Cerebellar cortex (tissue), 1 donor: ENCODE measurements around the gene PUSL1.

Source experiments
- DNase-seq: peaks from one replicate; pipeline ENCODE4 v3.0.0-alpha.2; 2015; ENCODE audit warnings: low spot score

The PUSL1 gene

GRCh38 chr1:1279028-1279427 lies 29.4 kb upstream of the PUSL1 start:
- no peak for DNase-seq

GRCh38 chr1:1280782-1281481 lies 27.5 kb upstream of the PUSL1 start:
- DNase-seq, result no peak

GRCh38 chr1:1281533-1282321 lies 26.7 kb upstream of the PUSL1 start:
- peak; percentile 44 for DNase-seq

- no peak for DNase-seq
Measured at GRCh38 chr1:1282998-1283397, 25.4 kb upstream of the PUSL1 start.

- DNase-seq, result peak; percentile 11
Measured at GRCh38 chr1:1283821-1284220, 24.6 kb upstream of the PUSL1 start.

GRCh38 chr1:1284221-1285101 lies 23.9 kb upstream of the PUSL1 start:
- DNase-seq, result no peak

GRCh38 chr1:1285102-1285571 lies 23.3 kb upstream of the PUSL1 start:
- DNase-seq, result no peak

- DNase-seq, result no peak
Measured at GRCh38 chr1:1285611-1286311, 22.6 kb upstream of the PUSL1 start.

- no peak for DNase-seq
Measured at GRCh38 chr1:1286313-1287261, 21.8 kb upstream of the PUSL1 start.

GRCh38 chr1:1287288-1288110 lies 20.9 kb upstream of the PUSL1 start:
- no peak for DNase-seq

GRCh38 chr1:1290238-1290731 lies 18.1 kb upstream of the PUSL1 start:
- peak; percentile 21 for DNase-seq

- DNase-seq, result no peak
Measured at GRCh38 chr1:1291023-1291528, 17.3 kb upstream of the PUSL1 start.

- DNase-seq, result peak; percentile 87
Measured at GRCh38 chr1:1291548-1292441, 16.6 kb upstream of the PUSL1 start.

- no peak for DNase-seq
Measured at GRCh38 chr1:1292442-1292779, 16.0 kb upstream of the PUSL1 start.

GRCh38 chr1:1292851-1293250 lies 15.5 kb upstream of the PUSL1 start:
- no peak for DNase-seq

GRCh38 chr1:1293263-1294249 lies 14.8 kb upstream of the PUSL1 start:
- no peak for DNase-seq

- no peak for DNase-seq
Measured at GRCh38 chr1:1294250-1294890, 14.0 kb upstream of the PUSL1 start.
